ELR (cell line): ENCODE measurements around the gene SORCS2.
A peak's percentile ranks its signal among the peaks of the same experiment; 100 is the strongest.

Experiments
- DNase-seq: peaks from one replicate; pipeline ENCODE4 v3.0.0-alpha.2; 2015; ENCODE audit warnings: low read depth

Gene SORCS2

GRCh38 chr4:7222521-7222920, 30.2 kb downstream of the SORCS2 start:
- no peak for DNase-seq

- no peak for DNase-seq
Measured at GRCh38 chr4:7223541-7223940, 31.2 kb downstream of the SORCS2 start.

- DNase-seq, result no peak
Measured at GRCh38 chr4:7224001-7224400, 31.7 kb downstream of the SORCS2 start.

GRCh38 chr4:7224878-7225533, 32.7 kb downstream of the SORCS2 start:
- no peak for DNase-seq

GRCh38 chr4:7226439-7226838, 34.1 kb downstream of the SORCS2 start:
- no peak for DNase-seq

- no peak for DNase-seq
Measured at GRCh38 chr4:7227008-7227407, 34.7 kb downstream of the SORCS2 start.

GRCh38 chr4:7228734-7229133, 36.4 kb downstream of the SORCS2 start:
- DNase-seq, result no peak

- DNase-seq, result no peak
Measured at GRCh38 chr4:7232061-7232650, 39.8 kb downstream of the SORCS2 start.

- no peak for DNase-seq
Measured at GRCh38 chr4:7233006-7233580, 40.8 kb downstream of the SORCS2 start.

- no peak for DNase-seq
Measured at GRCh38 chr4:7233601-7234000, 41.3 kb downstream of the SORCS2 start.

- DNase-seq, result no peak
Measured at GRCh38 chr4:7234355-7235029, 42.2 kb downstream of the SORCS2 start.

GRCh38 chr4:7235030-7235380, 42.7 kb downstream of the SORCS2 start:
- no peak for DNase-seq

GRCh38 chr4:7236847-7237246, 44.5 kb downstream of the SORCS2 start:
- DNase-seq, result no peak

- no peak for DNase-seq
Measured at GRCh38 chr4:7237873-7238272, 45.5 kb downstream of the SORCS2 start.

GRCh38 chr4:7238300-7238960, 46.1 kb downstream of the SORCS2 start:
- DNase-seq, result peak; percentile 30

- DNase-seq, result no peak
Measured at GRCh38 chr4:7239101-7239820, 46.9 kb downstream of the SORCS2 start.

GRCh38 chr4:7239844-7240243, 47.5 kb downstream of the SORCS2 start:
- DNase-seq, result no peak

GRCh38 chr4:7240306-7240705, 48.0 kb downstream of the SORCS2 start:
- no peak for DNase-seq

GRCh38 chr4:7241597-7242125, 49.3 kb downstream of the SORCS2 start:
- DNase-seq, result no peak

- DNase-seq, result no peak
Measured at GRCh38 chr4:7242766-7243165, 50.4 kb downstream of the SORCS2 start.

- no peak for DNase-seq
Measured at GRCh38 chr4:7243609-7244330, 51.4 kb downstream of the SORCS2 start.
